GM12874 (cell line): ENCODE measurements around the gene MED13L.

Source experiments
- CTCF ChIP-seq: IDR thresholded peaks from 2 replicates; pipeline ENCODE4 v1.5.1; 2011; ENCODE audit warnings: low read depth, mild to moderate bottlenecking, control low read depth, low read length, moderate library complexity; ENCODE audit not compliant: insufficient read depth

MED13L gene

GRCh38 chr12:116128779-116129178 is 148.7 kb downstream of the MED13L start:
- no peak for TF ChIP-seq CTCF

GRCh38 chr12:116127859-116128258 is 149.6 kb downstream of the MED13L start:
- TF ChIP-seq CTCF: no peak

- TF ChIP-seq CTCF: no peak
Observed at GRCh38 chr12:116126610-116127009, 150.9 kb downstream of the MED13L start.

GRCh38 chr12:116125956-116126566 is 151.4 kb downstream of the MED13L start:
- TF ChIP-seq CTCF: no peak

- TF ChIP-seq CTCF: no peak
Observed at GRCh38 chr12:116125084-116125483, 152.4 kb downstream of the MED13L start.

GRCh38 chr12:116123451-116124258 is 153.8 kb downstream of the MED13L start:
- TF ChIP-seq CTCF: no peak

GRCh38 chr12:116122628-116123027 is 154.9 kb downstream of the MED13L start:
- TF ChIP-seq CTCF: no peak
